Fibroblast of peridontal ligament (primary cell): ENCODE measurements around the gene ANKRD23.

Experiments used
- DNase-seq: peaks from one replicate; pipeline ENCODE4 v3.0.0-alpha.2; 2010; ENCODE audit errors: extremely low read depth

The ANKRD23 gene

DNA sequence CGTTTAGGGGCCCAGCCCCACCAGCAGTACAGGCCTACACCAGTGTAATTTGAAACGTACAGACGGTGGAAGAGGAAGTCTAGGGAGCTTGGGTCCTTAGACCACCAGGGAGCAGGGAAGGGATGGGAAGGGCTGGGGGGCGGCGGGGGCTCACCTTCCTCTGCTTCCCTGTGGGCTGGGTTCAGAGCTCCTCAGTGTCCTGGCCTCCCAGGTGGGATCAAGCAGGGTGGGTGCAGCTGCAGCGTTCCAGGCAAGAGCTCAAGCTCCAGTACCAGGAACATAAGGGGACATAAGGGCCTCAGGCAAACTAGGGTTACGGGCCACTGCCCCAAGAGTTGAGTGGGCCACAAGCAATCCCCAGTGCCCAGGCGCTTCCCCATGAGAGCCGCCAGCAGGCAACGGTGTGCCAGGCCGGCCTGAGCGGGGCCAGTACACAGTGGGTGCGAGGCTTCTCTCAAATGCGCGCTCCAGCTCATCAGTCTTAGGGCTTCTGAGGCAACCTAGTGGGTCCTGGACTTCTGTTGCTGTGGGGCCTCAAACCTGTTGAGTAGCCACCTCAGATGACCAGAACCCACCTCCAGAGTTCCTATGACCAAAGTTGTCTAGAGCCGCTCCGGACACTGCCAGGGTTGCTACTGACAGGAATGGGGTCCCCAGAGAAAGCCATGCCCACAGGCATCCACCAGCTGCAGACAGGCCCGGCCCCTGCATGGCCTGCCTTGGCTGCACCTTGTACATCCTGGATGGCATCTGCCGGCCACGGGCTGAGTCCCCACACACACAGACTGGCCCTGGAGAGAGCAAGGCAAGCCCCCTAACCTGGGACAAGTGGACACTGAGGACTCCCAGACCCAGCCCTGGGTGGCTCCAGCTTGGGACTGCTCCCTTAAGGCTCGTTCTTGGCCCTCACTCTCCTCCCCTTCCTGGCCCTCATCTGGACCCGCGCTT, 5.2 kb downstream of the ANKRD23 start:
- no peak for DNase-seq

DNA sequence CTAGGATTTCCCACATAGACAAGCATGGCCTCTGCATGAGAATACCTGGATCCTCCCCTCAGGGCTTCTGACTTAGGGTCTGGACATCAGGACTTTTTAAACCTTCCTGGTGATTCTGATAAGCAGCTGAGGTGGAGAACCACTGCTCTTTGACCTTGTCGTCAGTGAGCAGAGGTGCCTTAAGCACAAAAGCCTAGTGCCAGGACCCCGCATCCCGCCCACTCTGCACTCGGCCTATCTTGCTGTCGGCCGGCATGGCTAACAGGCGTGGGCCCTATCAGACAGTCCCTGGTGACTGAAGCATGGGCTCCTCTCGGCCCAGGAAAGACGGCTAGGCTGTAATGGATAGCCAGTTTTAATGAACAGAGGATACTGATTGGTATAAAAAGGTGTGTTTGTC, 6.2 kb downstream of the ANKRD23 start:
- DNase-seq = no peak

DNA sequence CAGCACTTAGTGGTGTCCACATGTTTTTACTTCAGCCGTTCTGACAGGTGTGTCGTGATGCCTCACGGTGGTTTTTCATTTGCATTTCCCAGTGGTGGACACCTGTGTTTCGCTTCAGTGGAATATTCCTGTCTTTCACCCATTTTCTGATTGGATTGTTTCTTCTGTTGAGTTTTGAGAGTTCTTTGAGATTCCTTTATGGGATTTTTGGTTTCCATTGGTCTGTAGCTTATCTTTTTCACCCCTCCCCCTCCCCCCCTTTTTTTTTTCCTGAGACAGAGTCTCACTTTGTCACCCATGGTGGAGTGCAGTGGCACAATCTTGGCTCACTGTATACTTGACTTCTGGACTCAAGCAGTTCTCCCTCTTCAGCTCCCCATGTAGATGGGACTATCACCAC, 8.0 kb downstream of the ANKRD23 start:
- no peak for DNase-seq

DNA sequence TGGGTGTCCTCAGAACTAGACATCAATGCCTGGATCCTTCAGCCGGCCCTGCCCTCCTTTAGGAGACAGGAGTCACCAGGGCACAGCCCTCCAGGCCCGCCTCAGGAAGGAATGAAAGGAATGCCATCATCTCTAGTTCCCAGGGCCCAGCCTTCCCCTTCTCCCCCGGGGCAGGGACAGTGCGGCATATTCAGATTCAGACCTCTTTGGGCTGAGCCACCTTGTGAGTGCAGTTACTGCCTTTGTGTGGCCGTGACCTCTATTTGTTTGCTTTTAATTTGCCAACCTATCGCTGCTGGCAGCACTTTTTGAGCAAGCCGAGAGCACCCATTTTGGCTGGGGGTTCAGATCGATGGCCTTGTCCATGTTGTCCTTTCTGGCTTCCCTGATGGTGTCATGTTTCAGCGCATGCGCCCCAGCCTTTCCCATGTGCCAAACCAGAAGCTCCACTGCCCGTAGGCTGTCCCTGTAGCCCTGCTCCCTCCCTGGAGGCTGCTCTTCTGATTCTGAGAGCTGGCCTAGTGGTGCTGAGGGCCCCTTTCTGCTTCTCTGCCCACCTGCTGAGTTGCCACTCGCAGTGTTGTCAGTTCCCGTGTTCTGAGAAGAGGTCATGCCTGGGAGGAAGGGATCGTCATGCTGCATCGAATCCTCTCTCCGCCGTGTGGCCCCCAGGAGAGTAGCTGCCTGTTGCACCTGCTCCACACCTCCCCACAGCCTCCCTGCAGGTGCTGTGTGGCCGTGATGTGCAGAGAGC, 10.9 kb downstream of the ANKRD23 start:
- DNase-seq = peak; percentile 10

DNA sequence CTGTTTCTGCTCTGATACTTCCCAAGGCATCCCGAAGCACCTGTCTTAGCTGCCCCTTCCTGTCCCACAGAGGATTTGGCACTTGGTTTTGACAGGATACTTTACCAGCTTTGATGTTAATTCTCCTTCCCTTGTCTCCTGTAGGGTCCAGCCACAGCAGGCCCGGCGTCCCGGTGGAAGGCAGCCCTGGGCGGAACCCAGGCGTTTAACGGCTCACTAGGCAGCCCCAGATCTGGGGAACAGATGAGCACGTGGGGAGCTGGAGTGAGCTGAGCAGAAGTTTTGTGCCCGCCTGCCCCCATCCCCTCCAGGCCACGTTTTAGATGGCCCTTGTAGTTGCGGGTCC, 11.4 kb downstream of the ANKRD23 start:
- DNase-seq = no peak

DNA sequence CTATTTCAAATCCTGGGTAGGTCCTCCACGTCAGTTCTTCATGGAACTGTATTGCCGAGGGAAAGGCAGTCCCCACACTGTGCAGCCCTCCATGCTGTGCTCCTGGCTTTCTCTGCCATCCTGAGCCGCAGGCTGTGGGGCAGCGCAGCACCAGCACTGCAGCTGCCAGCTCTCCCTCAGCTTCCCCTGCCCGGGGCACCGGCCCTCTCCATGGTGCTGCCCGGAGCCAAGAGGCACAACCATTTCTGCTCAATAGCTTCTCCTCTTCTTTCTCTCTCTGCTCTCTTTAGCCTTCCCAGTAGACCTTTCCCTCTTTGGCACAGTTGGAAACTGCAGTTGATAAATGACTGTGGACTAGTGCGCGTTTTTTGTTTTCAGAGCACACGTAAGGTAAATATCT, 12.1 kb downstream of the ANKRD23 start:
- no peak for DNase-seq

DNA sequence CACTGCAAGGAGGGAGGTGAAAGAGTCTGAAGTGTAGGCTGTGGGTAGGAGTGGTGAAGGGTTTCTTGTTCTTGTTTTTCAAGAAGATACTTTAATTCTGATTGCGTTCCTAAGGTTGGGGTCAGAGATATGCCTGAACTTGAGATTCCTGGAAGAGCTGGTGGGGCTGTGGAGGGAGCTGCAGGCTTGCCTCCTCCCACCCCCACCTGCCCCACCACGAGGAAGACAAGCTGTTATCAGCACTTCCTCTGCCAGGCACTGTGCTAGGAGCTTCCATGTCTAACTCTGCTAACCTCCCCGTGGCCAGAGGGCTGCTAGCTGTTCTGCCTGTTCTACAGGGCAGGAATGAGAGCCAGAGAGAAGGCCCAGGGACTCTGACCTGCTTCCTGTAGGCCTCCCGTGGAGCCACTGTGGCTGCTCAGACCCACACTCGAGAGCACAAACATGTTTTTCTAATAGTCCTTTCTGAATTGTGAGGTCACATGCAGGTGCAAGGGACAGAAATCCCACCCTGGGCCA, 13.7 kb downstream of the ANKRD23 start:
- no peak for DNase-seq

DNA sequence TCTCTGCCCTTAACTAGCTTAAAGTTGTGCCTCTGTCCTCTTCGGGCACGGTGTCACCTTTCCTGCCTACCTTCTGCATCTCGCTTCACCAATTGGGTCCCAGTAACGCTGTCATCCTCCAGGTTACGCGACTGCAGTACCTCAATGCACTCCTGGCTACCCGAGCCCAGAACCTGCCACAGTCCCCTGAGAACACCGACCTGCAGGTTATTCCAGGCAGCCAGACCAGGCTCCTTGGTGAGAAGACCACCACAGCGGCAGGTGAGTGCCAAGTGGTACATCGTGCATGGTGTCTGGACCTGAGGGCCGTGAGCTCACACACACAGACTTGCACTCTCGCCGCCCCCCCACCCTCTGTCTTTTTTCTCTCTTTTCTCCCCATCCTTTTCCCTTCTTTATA, 14.9 kb downstream of the ANKRD23 start:
- DNase-seq = no peak

DNA sequence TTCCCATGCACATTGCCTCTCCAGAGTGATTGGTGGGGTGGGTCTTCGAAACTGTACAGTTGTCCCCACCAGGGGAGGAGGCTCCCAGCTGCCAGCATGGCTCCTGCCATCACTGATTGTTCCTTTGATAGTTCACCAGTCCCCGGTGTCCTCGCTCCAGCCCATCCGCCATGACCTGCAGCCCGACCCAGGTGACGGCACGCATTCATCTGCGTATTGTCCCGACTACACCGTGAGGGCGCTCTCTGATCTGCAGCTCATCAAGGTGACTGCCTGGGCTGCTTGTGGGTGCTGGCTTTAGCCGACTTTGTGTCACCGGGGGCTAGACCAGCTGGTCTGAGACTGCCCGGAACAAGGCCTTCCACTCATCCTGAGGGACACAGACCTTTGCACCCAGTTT, 15.4 kb downstream of the ANKRD23 start:
- DNase-seq = no peak

DNA sequence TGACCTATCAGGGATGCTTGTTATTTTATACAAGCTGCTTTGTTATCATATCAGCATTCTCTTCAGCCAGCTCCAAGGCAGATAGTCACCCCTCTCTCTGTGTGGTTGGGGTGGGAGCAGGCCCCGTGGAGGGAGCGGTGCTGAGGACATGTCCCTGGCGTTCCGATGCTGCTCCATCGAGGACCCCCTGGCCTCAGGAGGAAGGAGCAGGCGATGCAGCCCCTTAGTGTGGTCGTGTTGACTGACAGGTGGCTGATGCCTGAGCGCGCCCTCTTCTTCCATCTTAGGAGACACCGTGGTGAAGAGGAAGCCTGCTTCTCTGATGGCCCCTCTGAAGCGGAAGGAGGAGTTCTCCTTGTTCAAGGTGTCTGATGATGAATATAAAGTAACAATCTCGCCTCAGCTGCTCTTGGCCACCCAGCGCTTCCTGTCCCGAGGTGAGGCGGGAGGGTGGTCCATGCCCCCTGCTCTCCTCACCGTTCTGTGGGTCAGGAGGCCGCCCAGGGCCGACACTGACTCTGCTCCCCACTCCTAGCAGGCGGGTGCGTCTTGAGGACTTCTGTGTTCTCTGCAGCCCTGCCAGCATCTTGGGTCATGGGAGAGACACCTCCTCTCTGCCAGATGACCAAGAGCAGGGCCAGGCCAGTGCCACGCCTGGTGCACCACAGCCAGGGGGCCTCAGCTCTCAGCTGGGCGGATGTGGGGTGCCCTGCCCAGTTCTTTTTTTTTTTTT, 17.1 kb downstream of the ANKRD23 start:
- DNase-seq = no peak

DNA sequence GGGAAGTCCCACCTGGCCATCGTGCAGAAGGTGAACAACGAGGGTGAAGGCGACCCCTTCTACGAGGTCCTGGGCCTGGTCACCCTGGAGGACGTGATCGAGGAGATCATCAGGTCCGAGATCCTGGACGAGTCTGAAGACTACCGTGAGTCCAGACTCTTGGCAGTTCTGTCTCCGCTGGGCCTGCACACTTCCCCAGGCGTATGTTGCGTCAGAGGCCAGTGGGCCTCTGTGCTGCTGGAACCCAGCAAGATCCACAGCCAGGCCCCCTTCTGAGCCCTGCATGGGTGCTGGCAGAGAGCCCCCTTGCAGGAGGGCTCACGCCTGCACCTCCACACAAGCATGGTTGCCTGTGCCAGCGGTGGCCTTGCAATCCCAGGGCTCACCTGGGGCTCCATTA, 18.8 kb downstream of the ANKRD23 start:
- no peak for DNase-seq

DNA sequence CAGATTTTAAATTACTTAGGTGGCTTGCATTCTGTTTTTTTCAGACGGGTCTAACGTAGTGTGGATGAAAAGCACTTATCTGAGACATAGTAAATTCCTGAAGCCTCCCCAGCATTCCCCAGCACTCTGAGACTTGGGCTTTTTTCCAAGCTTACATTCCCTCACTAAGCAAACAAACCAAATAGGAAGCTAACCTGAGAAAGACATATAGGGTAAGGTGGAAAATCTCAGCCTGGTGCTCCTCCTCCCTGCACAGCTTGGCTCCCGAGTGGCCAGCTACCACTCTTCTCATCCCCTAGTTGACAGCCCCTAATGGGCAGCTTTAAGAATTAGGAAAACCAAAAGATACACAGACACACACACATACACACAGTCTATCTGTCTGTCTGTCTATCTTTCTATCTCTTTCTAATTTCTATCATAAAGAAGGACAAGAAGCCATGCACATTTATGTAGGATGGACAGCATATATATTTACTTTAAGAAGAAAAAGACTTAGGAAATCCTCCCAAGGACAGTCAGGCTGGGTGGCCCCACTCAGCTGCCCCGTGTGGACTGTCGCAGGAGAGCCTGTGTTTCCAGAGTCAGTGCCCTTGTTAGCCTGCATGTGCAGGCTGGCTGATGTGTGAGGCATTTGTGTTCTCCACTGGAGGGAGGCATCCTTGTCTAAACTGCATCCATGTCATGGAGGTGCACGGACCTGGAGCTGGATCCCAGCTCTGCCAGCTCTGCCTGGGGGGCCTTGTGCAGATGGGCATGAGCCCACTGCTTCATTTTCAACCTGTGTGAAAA, 19.5 kb downstream of the ANKRD23 start:
- DNase-seq = peak; percentile 35

DNA sequence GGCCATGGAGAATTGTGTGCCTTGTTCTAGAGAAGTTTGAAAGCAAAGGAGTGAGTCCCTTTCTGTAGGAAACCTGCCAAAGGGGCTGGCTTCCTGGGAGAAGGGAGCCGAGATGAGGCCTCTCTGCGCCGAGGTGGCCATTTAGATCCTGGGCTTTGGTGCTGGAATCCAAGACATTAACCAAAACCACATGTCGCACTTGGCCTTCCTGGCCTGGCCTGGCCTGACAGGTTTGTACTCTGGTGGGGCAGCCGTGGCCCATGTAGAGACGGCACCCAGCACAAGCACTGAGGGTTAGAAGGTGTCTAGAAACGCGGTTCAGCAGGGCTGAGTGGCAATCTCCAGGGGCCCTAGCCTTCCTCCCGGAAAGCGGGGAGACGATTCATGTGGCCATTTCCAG, 20.6 kb downstream of the ANKRD23 start:
- DNase-seq = no peak

DNA sequence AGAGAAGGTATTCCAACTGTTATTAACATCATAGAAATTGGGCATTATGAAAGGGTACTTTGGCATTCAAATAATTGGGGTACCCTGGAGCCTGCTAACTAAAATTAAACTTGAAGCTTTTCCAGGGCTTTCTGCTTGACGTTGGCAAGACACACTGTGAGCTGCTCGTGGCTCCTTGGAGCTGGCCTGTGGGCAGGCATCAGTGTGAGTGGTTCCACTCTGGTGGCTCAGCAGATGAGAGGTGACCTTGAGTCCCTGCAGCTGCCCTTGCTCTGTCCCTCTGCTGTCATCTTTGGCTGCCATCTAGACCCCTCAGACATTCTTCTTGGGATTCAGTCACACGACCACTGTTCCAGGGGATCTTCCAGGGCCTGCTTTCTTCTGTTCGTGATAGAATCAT, 21.0 kb downstream of the ANKRD23 start:
- no peak for DNase-seq

DNA sequence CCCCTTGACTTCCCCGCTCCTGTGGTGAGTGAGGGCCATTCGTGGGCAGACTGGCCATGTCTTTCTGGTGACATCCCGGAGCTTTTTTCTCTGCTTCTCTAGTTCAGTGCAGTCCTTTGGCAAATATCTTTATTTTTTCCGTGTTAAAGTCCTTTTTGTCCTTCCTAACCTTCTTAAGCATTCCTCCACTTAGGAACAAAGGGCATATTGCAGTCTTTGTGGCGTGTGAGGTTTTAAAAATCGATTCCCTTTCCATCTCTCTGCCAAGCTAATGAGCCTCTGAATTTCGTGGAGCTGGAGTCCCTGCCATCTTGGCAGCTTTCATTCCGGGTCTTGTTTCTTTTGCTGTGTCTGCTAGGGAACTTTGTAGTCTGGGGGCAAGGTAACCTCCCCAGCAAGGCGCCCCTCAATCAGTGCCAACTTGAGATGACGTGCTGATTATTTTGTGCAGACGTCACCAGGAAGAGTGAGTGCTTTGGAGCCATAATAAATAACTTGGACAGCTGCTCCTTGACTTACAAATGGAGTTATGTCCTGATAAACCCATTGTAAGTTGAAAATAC, 22.6 kb downstream of the ANKRD23 start:
- no peak for DNase-seq

DNA sequence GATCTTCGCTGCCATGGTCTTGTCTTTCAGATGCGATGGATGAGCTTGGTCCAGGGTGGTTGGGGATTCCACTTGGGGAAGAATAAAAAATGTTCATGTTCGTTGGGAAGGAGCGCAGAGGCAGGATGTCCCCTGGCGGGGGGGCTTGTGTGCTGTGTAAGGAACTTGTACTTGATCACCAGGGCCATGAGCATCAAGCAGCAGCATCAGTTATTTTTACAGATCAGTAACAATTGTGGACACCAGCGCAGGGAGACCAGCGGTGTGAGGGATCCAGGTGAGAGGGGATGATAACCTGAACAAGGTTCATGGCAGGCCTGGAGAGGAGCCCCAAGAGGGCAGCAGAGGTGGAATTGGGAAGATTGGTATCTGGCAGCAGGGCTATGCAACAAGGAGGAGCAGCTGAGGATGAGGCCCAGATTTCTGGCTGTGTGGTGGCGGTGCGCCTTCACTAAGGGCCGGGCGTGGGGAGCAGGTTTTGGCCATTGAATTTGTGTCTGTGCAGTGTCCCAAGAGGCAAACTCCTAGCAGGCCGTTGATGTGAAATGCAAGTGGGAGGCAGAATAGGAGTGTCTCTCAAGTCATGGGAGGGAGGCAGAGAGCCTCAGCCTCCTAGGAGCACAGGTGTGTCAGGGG, 23.8 kb downstream of the ANKRD23 start:
- no peak for DNase-seq

DNA sequence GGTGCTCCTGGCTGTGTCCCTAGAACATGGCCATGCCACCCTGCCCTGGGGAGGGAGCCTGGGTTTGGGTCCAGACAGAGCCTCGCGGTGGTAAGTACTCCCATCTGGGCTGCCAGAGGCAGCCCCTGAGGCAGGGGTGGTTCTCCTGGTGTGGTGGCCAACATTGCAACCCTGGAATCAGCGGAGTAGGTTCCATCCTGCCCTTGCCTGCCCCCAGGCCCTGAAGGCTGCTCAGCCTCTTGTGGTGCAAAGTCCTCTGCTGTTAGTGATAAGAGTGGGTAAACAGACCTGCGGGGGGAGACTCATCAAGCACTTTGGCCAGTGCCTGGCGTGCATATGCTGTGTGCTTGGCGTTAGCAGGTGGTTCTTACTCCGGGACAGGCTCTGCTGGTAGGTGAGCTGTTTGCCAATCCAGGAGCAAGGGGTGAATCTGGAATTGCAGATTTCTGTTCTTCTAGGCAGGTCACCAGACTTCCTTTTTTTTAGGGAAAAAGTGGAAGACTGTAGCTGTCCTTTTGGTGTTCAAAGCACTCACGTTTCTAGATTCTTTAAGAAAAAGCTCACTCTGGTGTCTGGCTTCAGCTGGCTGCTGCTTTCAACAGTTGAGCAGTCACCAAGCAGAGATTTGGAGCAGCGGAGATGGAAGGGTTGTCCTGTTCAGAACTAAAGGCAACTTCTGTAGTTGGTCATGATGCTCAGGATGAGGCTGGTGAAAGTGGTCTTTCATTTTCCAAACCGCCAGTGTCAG, 24.5 kb downstream of the ANKRD23 start:
- no peak for DNase-seq

DNA sequence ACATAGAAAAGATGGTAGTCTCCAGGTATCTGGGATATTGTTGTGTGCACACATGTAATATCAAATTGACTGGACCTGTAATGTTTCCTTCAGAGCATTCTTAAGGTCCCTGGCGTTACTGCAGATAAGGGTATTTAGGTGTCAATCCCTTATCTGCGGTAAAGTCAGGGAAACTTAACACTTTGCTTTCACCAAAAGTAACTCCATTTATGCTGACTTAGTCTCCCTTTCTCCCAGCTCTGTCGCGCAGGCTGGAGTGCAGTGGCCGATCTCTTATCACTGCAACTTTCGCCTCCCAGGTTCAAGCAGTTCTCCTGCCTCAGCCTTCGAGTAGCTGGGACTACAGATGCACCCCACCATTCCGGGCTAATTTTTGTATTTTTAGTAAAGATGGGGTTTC, 25.9 kb downstream of the ANKRD23 start:
- DNase-seq = no peak

DNA sequence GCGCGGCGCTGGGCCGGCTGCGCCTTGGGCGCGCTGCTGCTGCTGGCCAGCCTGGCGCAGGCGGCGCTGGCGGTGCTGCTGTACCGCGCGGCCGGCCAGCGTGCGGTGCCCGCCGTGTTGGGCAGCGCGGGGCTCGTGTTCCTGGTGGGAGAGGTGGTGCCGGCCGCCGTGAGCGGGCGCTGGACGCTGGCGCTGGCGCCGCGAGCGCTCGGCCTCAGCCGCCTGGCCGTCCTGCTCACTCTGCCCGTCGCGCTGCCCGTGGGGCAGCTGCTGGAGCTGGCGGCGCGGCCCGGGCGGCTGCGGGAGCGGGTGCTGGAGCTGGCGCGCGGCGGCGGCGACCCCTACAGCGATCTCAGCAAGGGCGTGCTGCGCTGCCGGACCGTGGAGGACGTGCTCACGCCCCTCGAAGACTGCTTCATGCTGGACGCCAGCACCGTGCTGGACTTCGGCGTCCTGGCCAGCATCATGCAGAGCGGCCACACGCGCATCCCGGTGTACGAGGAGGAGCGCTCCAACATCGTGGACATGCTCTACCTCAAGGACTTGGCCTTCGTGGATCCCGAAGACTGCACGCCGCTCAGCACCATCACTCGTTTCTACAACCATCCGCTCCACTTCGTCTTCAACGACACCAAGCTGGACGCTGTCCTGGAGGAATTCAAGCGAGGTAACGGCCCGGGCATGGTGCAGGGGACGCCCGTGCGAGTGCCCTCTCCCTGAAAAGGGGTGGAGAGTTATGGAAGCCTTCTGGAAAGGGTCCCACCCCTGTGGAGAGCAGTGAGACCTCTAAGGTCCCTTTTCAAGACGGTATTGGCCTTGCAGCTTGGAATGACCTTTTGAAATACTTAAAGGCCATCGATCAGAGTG, 26.8 kb downstream of the ANKRD23 start:
- peak; percentile 13 for DNase-seq
